Mesangial cell (primary cell): Measurements from ENCODE around the gene NAA40. TPM values are rescaled to one million over a fixed set of nuclear protein-coding genes. Genes with fewer than 3 reads are reported as not detected.

Experiments
- total RNA-seq: library from RNA; depleted of rRNA; stranded (reverse); fragments of >200 nt; gene quantifications from 2 replicates; pipeline ENCODE4 v1.2.3, GENCODE V29; 2015

The NAA40 gene
- total RNA-seq, result 10.3 and 13.7 TPM in 2 replicates

GRCh38 chr11:63938479-63939396, at the start of gene NAA40:
NAA40 (plus strand) TSS chr11:63939002; CDS start chr11:63939097, 95 bp downstream.

GRCh38 chr11:63916837-63917691, 21.7 kb upstream of the NAA40 start, which contains the start of gene RCOR2:
RCOR2 (minus strand) TSS chr11:63917164; CDS start chr11:63916456, 708 bp downstream.

GRCh38 chr11:63974259-63975143, 35.7 kb downstream of the NAA40 start, which contains the start of gene COX8A:
COX8A (plus strand) TSS chr11:63974620; CDS start chr11:63974681, 61 bp downstream.

GRCh38 chr11:63986156-63986931, 47.5 kb downstream of the NAA40 start, which contains the start of gene OTUB1:
OTUB1 (plus strand) TSS chr11:63986438; CDS start chr11:63986457, 19 bp downstream.

Other genes starting within 250 kb of the NAA40 start
- 7.2 and 22.3 TPM in 2 replicates for gene ZFTA, start 170.2 kb upstream of the NAA40 start, total RNA-seq
- gene SPINDOC, start 125.5 kb upstream of the NAA40 start, total RNA-seq, result 24.2 and 31.9 TPM in 2 replicates
- gene MARK2, start 99.9 kb upstream of the NAA40 start, total RNA-seq, result 23.6 and 26.4 TPM in 2 replicates
- gene RCOR2, start 21.8 kb upstream of the NAA40 start, total RNA-seq, result 3.1 and 6.7 TPM in 2 replicates
- 816 and 1,119 TPM in 2 replicates for gene COX8A, start 35.6 kb downstream of the NAA40 start, total RNA-seq
- 122 and 156 TPM in 2 replicates for gene OTUB1, start 47.4 kb downstream of the NAA40 start, total RNA-seq
- gene FLRT1, start 96.9 kb downstream of the NAA40 start, total RNA-seq, result under 0.01 and 0.25 TPM in 2 replicates
- 18.6 and 53.9 TPM in 2 replicates for gene MACROD1, start 227.1 kb downstream of the NAA40 start, total RNA-seq
- gene STIP1, start 247.2 kb downstream of the NAA40 start, total RNA-seq, result 92.3 and 253 TPM in 2 replicates